ENCODE measurements around the gene RRP1B.

Gene RRP1B

GRCh38 chr21:43717967-43718871 lies 58.9 kb downstream of the RRP1B start:
- ATAC-seq, result no peak
- H3K4me1 Mint-ChIP-seq, result peaks cover 67% of the 10 kb centered on the region
- H3K27me3 Mint-ChIP-seq, result peaks cover 9% of the 10 kb centered on the region
- H3K27ac Mint-ChIP-seq, result peak overlapping the region; percentile 88
- peak overlapping the region; percentile 85 for H3K4me3 Mint-ChIP-seq
- H3K9me3 Mint-ChIP-seq, result no peaks in the 10 kb centered on the region
- H3K36me3 Mint-ChIP-seq, result peaks cover 5% of the 10 kb centered on the region

GRCh38 chr21:43718872-43719747 lies 59.8 kb downstream of the RRP1B start, which contains the start of gene PDXK:
Gene PDXK (plus strand): TSS chr21:43719129. CDS start chr21:43719295, 166 bp downstream.
- ATAC-seq, result peak; percentile 89
- Mint-ChIP-seq H3K4me3 (peak within 1 kb of the TSS; percentile 85), H3K27me3 (peaks cover 9% of the 10 kb centered on the region), H3K36me3 (peaks cover 11% of the 10 kb centered on the region), H3K4me1 (peaks cover 76% of the 10 kb centered on the region), H3K9me3 (no peaks in the 10 kb centered on the region), H3K27ac (peak within 1 kb of the TSS; percentile 88)

- Mint-ChIP-seq H3K27me3 (peaks cover 9% of the 10 kb centered on the region), H3K27ac (peak overlapping the region; percentile 69), H3K4me3 (peak overlapping the region; percentile 85), H3K36me3 (peaks cover 11% of the 10 kb centered on the region), H3K9me3 (no peaks in the 10 kb centered on the region), H3K4me1 (peaks cover 84% of the 10 kb centered on the region)
- peak; percentile 1 for ATAC-seq
These were observed 60.6 kb downstream of the RRP1B start for GRCh38 chr21:43719748-43720538.

- H3K4me1 Mint-ChIP-seq, result peaks cover 85% of the 10 kb centered on the region
- H3K36me3 Mint-ChIP-seq, result peaks cover 11% of the 10 kb centered on the region
- H3K27me3 Mint-ChIP-seq, result peaks cover 9% of the 10 kb centered on the region
- H3K9me3 Mint-ChIP-seq, result no peaks in the 10 kb centered on the region
- H3K27ac Mint-ChIP-seq, result peak overlapping the region; percentile 69
- no peak for ATAC-seq
- H3K4me3 Mint-ChIP-seq, result peak overlapping the region; percentile 85
These were observed 61.3 kb downstream of the RRP1B start for GRCh38 chr21:43720539-43721166.

GRCh38 chr21:43721206-43721605 lies 61.8 kb downstream of the RRP1B start:
- Mint-ChIP-seq H3K27ac (peak overlapping the region; percentile 69), H3K4me3 (peak overlapping the region; percentile 85), H3K36me3 (peaks cover 11% of the 10 kb centered on the region), H3K4me1 (peaks cover 85% of the 10 kb centered on the region), H3K27me3 (peaks cover 5% of the 10 kb centered on the region), H3K9me3 (no peaks in the 10 kb centered on the region)
- ATAC-seq, result no peak

GRCh38 chr21:43721939-43722338 lies 62.6 kb downstream of the RRP1B start:
- Mint-ChIP-seq H3K4me1 (peaks cover 84% of the 10 kb centered on the region), H3K27me3 (no peaks in the 10 kb centered on the region), H3K9me3 (no peaks in the 10 kb centered on the region), H3K27ac (no peak overlapping the region), H3K4me3 (no peak overlapping the region), H3K36me3 (peaks cover 11% of the 10 kb centered on the region)
- no peak for ATAC-seq

- H3K4me1 Mint-ChIP-seq, result peaks cover 87% of the 10 kb centered on the region
- H3K27me3 Mint-ChIP-seq, result no peaks in the 10 kb centered on the region
- H3K4me3 Mint-ChIP-seq, result no peak overlapping the region
- H3K36me3 Mint-ChIP-seq, result peaks cover 11% of the 10 kb centered on the region
- ATAC-seq, result no peak
- H3K9me3 Mint-ChIP-seq, result no peaks in the 10 kb centered on the region
- H3K27ac Mint-ChIP-seq, result no peak overlapping the region
These were observed 64.3 kb downstream of the RRP1B start for GRCh38 chr21:43723648-43724047.

GRCh38 chr21:43726686-43727518 lies 67.5 kb downstream of the RRP1B start:
- H3K9me3 Mint-ChIP-seq, result no peaks in the 10 kb centered on the region
- no peak for ATAC-seq
- no peaks in the 10 kb centered on the region for H3K27me3 Mint-ChIP-seq
- H3K4me1 Mint-ChIP-seq, result peaks cover 82% of the 10 kb centered on the region
- peaks cover 5% of the 10 kb centered on the region for H3K36me3 Mint-ChIP-seq
- H3K27ac Mint-ChIP-seq, result peak overlapping the region; percentile 82
- peak overlapping the region; percentile 54 for H3K4me3 Mint-ChIP-seq

GRCh38 chr21:43727519-43728153 lies 68.3 kb downstream of the RRP1B start:
- no peaks in the 10 kb centered on the region for H3K9me3 Mint-ChIP-seq
- H3K4me1 Mint-ChIP-seq, result peaks cover 77% of the 10 kb centered on the region

GRCh38 chr21:43728154-43728466 lies 68.8 kb downstream of the RRP1B start:
- H3K27me3 Mint-ChIP-seq, result no peaks in the 10 kb centered on the region
- no peaks in the 10 kb centered on the region for H3K9me3 Mint-ChIP-seq
- peak; percentile 21 for ATAC-seq
- peak overlapping the region; percentile 82 for H3K27ac Mint-ChIP-seq
- peak overlapping the region; percentile 82 for H3K4me3 Mint-ChIP-seq
- peaks cover 72% of the 10 kb centered on the region for H3K4me1 Mint-ChIP-seq
- H3K36me3 Mint-ChIP-seq, result peaks cover 5% of the 10 kb centered on the region

More at GRCh38 chr21:43727519-43728153, 68.3 kb downstream of the RRP1B start:
- peak overlapping the region; percentile 82 for H3K27ac Mint-ChIP-seq
- H3K27me3 Mint-ChIP-seq, result no peaks in the 10 kb centered on the region
- peaks cover 5% of the 10 kb centered on the region for H3K36me3 Mint-ChIP-seq
- ATAC-seq, result no peak
- peak overlapping the region; percentile 82 for H3K4me3 Mint-ChIP-seq

- Mint-ChIP-seq H3K27me3 (no peaks in the 10 kb centered on the region), H3K4me3 (peak overlapping the region; percentile 82), H3K36me3 (peaks cover 5% of the 10 kb centered on the region), H3K9me3 (no peaks in the 10 kb centered on the region), H3K27ac (peak overlapping the region; percentile 82), H3K4me1 (peaks cover 70% of the 10 kb centered on the region)
- ATAC-seq, result peak; percentile 89
These were observed 69.4 kb downstream of the RRP1B start for GRCh38 chr21:43728467-43729390.

- ATAC-seq, result no peak
- Mint-ChIP-seq H3K36me3 (peaks cover 14% of the 10 kb centered on the region), H3K4me1 (peaks cover 51% of the 10 kb centered on the region), H3K27me3 (no peaks in the 10 kb centered on the region), H3K4me3 (no peak overlapping the region), H3K27ac (no peak overlapping the region), H3K9me3 (no peaks in the 10 kb centered on the region)
These were observed 72.1 kb downstream of the RRP1B start for GRCh38 chr21:43731476-43731875.
